ENCODE measurements around the gene ARID3C. TPM values are rescaled to one million over a fixed set of nuclear protein-coding genes. Genes with fewer than 3 reads are reported as not detected.

ARID3C gene

DNA sequence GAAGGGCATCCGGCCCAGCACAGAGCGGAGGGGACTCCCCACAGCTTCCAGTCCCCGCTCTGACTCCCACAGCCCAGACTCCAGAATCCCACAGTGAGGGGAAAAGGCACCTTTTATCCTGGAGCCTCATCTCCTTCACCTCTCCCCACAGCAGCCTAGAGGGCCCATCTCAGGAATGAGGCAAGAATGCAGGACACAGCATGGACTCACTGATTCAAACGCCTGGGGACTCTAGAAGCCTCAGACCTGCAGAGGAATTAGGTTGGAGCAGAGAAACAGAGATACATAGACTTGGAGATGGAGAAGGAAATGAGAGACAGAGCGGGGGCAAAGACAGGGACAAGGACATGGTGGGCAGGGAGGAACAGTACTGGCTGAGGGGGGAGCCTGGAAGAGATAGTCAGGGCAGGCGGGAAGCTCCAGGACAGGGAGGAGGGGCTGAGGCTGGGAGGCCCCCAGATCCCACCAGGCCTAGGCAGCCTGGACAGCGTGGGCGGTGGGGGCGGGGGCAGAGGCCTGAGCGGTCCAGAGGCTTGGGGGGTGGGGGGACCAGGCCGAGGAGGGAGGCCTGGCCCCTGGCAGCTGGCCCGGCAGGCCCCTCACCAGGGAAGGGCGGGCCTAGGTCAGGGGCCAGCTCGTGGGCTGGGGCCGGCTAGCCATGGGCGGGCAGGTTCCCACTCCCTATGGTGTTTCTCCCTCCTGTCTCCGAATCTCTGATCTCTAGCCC lies 55.1 kb downstream of the ARID3C start:
- H3K4me2 ChIP-seq (ENCODE audit: low read length), result no peak overlapping the region
- no peak overlapping the region for H4K8ac ChIP-seq (ENCODE audit: low read depth, low read length)
- H2BK15ac ChIP-seq (replicated peaks; ENCODE audit: low read depth), result no peak overlapping the region
- no peak overlapping the region for H2BK5ac ChIP-seq (ENCODE audit: low read length)
- H3K4ac ChIP-seq (ENCODE audit: low read depth, low read length), result no peak overlapping the region
- no CpG with 5 or more reads among the region's 17 CpGs for WGBS (ENCODE audit: extremely low coverage, insufficient coverage, low lambda C conversion rate)
- H3K23ac ChIP-seq (ENCODE audit: low read length), result no peak overlapping the region
- H3K56ac ChIP-seq (ENCODE audit: low read length), result no peak overlapping the region
- H3K9ac ChIP-seq (ENCODE audit: low read length), result no peak overlapping the region
- peaks cover 15% of the 10 kb centered on the region for H3K4me1 ChIP-seq (ENCODE audit: control insufficient read depth, low read depth, low read length)
- H3K18ac ChIP-seq (ENCODE audit: low read length), result no peak overlapping the region
- no peak for DNase-seq
- H3K27ac ChIP-seq (ENCODE audit: low read depth, low read length), result no peak overlapping the region
- H3K79me1 ChIP-seq (ENCODE audit: low read length), result no peaks in the 10 kb centered on the region
- H3K36me3 ChIP-seq (ENCODE audit: control insufficient read depth, insufficient read depth, low read length), result no peaks in the 10 kb centered on the region
- no peak overlapping the region for H4K5ac ChIP-seq (ENCODE audit: low read length)
- no peaks in the 10 kb centered on the region for H3K79me2 ChIP-seq (ENCODE audit: control insufficient read depth, insufficient read depth, low read length)
- H3K27me3 ChIP-seq (ENCODE audit: insufficient read depth, low read length, poor library complexity), result no peaks in the 10 kb centered on the region
- H3K4me3 ChIP-seq (ENCODE audit: low read length), result no peak overlapping the region
- H2BK120ac ChIP-seq (ENCODE audit: low read depth, low read length), result no peak overlapping the region
- H2AK5ac ChIP-seq (ENCODE audit: low read length), result no peak overlapping the region

DNA sequence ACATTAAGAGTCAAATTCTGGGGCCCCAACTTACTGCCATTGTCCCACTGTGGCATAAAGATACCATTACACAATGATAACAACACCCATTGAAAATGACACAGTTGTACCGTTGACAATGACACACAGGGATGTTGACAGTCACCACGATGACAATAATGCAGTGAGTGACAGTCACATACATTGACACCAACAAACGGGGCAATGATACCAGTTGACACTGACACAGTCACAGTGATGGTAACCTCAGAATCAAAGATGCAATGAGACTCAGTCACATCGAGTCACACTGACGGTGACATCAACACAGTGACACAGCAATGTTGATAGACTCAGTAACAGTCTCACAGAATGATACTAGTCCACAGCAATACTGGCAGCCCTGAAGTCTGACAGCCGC lies 56.2 kb downstream of the ARID3C start:
- peaks cover 12% of the 10 kb centered on the region for H3K4me1 ChIP-seq (ENCODE audit: control insufficient read depth, low read depth, low read length)
- H2AK5ac ChIP-seq (ENCODE audit: low read length), result no peak overlapping the region

GRCh38 chr9:34572092-34572491 lies 56.8 kb downstream of the ARID3C start:
- Histone ChIP-seq H3K23ac (ENCODE audit: low read length) (no peak overlapping the region), H3K4ac (ENCODE audit: low read depth, low read length) (no peak overlapping the region), H3K4me1 (ENCODE audit: control insufficient read depth, low read depth, low read length) (peaks cover 8% of the 10 kb centered on the region), H3K9ac (ENCODE audit: low read length) (no peak overlapping the region), H4K8ac (ENCODE audit: low read depth, low read length) (no peak overlapping the region), H2BK5ac (ENCODE audit: low read length) (no peak overlapping the region), H3K4me3 (ENCODE audit: low read length) (no peak overlapping the region), H2BK120ac (ENCODE audit: low read depth, low read length) (no peak overlapping the region), H4K5ac (ENCODE audit: low read length) (no peak overlapping the region), H3K36me3 (ENCODE audit: control insufficient read depth, insufficient read depth, low read length) (no peaks in the 10 kb centered on the region), H3K79me1 (ENCODE audit: low read length) (no peaks in the 10 kb centered on the region), H2AK5ac (ENCODE audit: low read length) (no peak overlapping the region), H3K56ac (ENCODE audit: low read length) (no peak overlapping the region), H3K4me2 (ENCODE audit: low read length) (no peak overlapping the region), H3K79me2 (ENCODE audit: control insufficient read depth, insufficient read depth, low read length) (no peaks in the 10 kb centered on the region), H3K18ac (ENCODE audit: low read length) (no peak overlapping the region), H3K27ac (ENCODE audit: low read depth, low read length) (no peak overlapping the region), H3K27me3 (ENCODE audit: insufficient read depth, low read length, poor library complexity) (no peaks in the 10 kb centered on the region), H2BK15ac (replicated peaks; ENCODE audit: low read depth) (no peak overlapping the region)
- no peak for DNase-seq

More for the DNA sequence above, 56.2 kb downstream of the ARID3C start:
- Histone ChIP-seq H3K18ac (ENCODE audit: low read length) (no peak overlapping the region), H3K79me2 (ENCODE audit: control insufficient read depth, insufficient read depth, low read length) (no peaks in the 10 kb centered on the region), H3K23ac (ENCODE audit: low read length) (no peak overlapping the region), H2BK15ac (replicated peaks; ENCODE audit: low read depth) (no peak overlapping the region), H3K27me3 (ENCODE audit: insufficient read depth, low read length, poor library complexity) (no peaks in the 10 kb centered on the region), H3K4me2 (ENCODE audit: low read length) (no peak overlapping the region), H2BK120ac (ENCODE audit: low read depth, low read length) (no peak overlapping the region), H4K8ac (ENCODE audit: low read depth, low read length) (no peak overlapping the region), H3K9ac (ENCODE audit: low read length) (no peak overlapping the region), H3K56ac (ENCODE audit: low read length) (no peak overlapping the region), H3K4me3 (ENCODE audit: low read length) (no peak overlapping the region), H3K36me3 (ENCODE audit: control insufficient read depth, insufficient read depth, low read length) (no peaks in the 10 kb centered on the region), H2BK5ac (ENCODE audit: low read length) (no peak overlapping the region), H3K79me1 (ENCODE audit: low read length) (no peaks in the 10 kb centered on the region), H3K27ac (ENCODE audit: low read depth, low read length) (no peak overlapping the region), H3K4ac (ENCODE audit: low read depth, low read length) (no peak overlapping the region), H4K5ac (ENCODE audit: low read length) (no peak overlapping the region)
- WGBS (ENCODE audit: extremely low coverage, insufficient coverage, low lambda C conversion rate), result no CpG with 5 or more reads among the region's 6 CpGs
- no peak for DNase-seq

DNA sequence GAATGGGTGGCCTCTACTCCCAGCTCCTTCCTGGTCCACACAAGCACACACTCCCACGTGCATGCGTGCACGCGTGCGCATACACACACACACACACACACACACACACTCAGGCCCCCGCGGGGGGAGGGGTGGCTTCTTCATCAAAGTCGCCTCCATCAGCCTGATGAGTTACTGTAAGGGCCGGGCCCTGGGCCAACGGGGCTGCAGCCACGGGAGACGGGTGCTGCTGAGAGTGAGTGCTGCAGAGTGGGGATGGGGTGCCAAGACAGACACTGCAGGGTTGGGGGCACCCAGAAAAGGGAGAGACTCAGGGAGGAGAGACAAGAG lies 57.4 kb downstream of the ARID3C start:
- Histone ChIP-seq H2BK120ac (ENCODE audit: low read depth, low read length) (no peak overlapping the region), H3K18ac (ENCODE audit: low read length) (no peak overlapping the region), H3K4ac (ENCODE audit: low read depth, low read length) (no peak overlapping the region), H3K27me3 (ENCODE audit: insufficient read depth, low read length, poor library complexity) (no peaks in the 10 kb centered on the region), H3K9ac (ENCODE audit: low read length) (no peak overlapping the region), H3K79me1 (ENCODE audit: low read length) (no peaks in the 10 kb centered on the region), H3K4me2 (ENCODE audit: low read length) (no peak overlapping the region), H3K36me3 (ENCODE audit: control insufficient read depth, insufficient read depth, low read length) (no peaks in the 10 kb centered on the region), H4K5ac (ENCODE audit: low read length) (no peak overlapping the region), H2BK15ac (replicated peaks; ENCODE audit: low read depth) (no peak overlapping the region), H4K8ac (ENCODE audit: low read depth, low read length) (no peak overlapping the region), H3K23ac (ENCODE audit: low read length) (no peak overlapping the region), H3K4me3 (ENCODE audit: low read length) (no peak overlapping the region), H2AK5ac (ENCODE audit: low read length) (no peak overlapping the region), H3K79me2 (ENCODE audit: control insufficient read depth, insufficient read depth, low read length) (no peaks in the 10 kb centered on the region), H3K56ac (ENCODE audit: low read length) (no peak overlapping the region), H3K4me1 (ENCODE audit: control insufficient read depth, low read depth, low read length) (peaks cover 4% of the 10 kb centered on the region), H2BK5ac (ENCODE audit: low read length) (no peak overlapping the region), H3K27ac (ENCODE audit: low read depth, low read length) (no peak overlapping the region)
- no CpG with 5 or more reads among the region's 12 CpGs for WGBS (ENCODE audit: extremely low coverage, insufficient coverage, low lambda C conversion rate)
- DNase-seq, result no peak

Small RNAs within 50 kb of the gene (small RNA-seq; reads per million reads assigned to genes)
- gene CCL27 (ENCODE audit: insufficient read depth), result not detected
